DND-41 (cell line): ENCODE data around the gene TGOLN2.

Experiments used
- CTCF ChIP-seq: IDR thresholded peaks from 2 replicates; pipeline ENCODE4 v1.5.1; 2012; ENCODE audit warnings: borderline replicate concordance, low read length, moderate library complexity, mild to moderate bottlenecking; ENCODE audit not compliant: poor library complexity, severe bottlenecking; ENCODE audit errors: extremely low read depth
- EZH2 ChIP-seq: IDR thresholded peaks from 3 replicates; pipeline ENCODE4 v1.6.1; 2012; ENCODE audit warnings: borderline replicate concordance, low read depth, mild to moderate bottlenecking, moderate library complexity, low read length, inconsistent platforms; ENCODE audit not compliant: severe bottlenecking

GRCh38 chr2:85277416-85278158, 50.2 kb downstream of the TGOLN2 start:
- TF ChIP-seq CTCF (no peak), EZH2 (no peak)
